ENCODE measurements around the gene CD99. TPM values are rescaled to one million over a fixed set of nuclear protein-coding genes. Genes with fewer than 3 reads are reported as not detected.
A peak's percentile ranks its signal among the peaks of the same experiment; 100 is the strongest.

CD99 gene
- total and polyA plus RNA-seq, 4 donors, result 118 to 266 (median 189) TPM

- DNase-seq (no peak), ATAC-seq (ENCODE audit: insufficient read depth, low FRiP score) (no peak)
- Histone ChIP-seq H3K4me1 (ENCODE audit: control insufficient read depth in 5 of 5, insufficient read depth in 5 of 5, low read length in 5 of 5) (peaks cover 8 to 50% (median 13%) of the 10 kb centered on the region in 5 donors), H3K36me3 (ENCODE audit: control insufficient read depth in 4 of 4, insufficient read depth in 4 of 4, low read length in 4 of 4) (peaks cover 0 to 13% (median 7%) of the 10 kb centered on the region in 4 donors), H3K9me3 (ENCODE audit: control insufficient read depth in 4 of 4, insufficient read depth in 3 of 4, low read length in 3 of 4) (no peaks in the 10 kb centered on the region), H3K4me3 (no peak overlapping the region), H3K9ac (ENCODE audit: insufficient read depth in 1 of 2, low read length in 2 of 2) (no peak overlapping the region), H3K27me3 (ENCODE audit: control insufficient read depth in 3 of 3, insufficient read depth in 3 of 3, low read length in 2 of 3) (peaks cover 0 to 18% (median 0%) of the 10 kb centered on the region in 3 donors), H3K27ac (ENCODE audit: low read depth in 1 of 2, low read length in 1 of 2) (peak overlapping the region; percentile 37 to 58)
- TF ChIP-seq CTCF (IDR thresholded peaks at IDR 0.05; ENCODE audit: control extremely low read depth, extremely low read depth), result no peak
- WGBS, 2 donors, result 53 to 75% methylated on average over 10 of the region's 10 CpGs
These were observed 17.6 kb downstream of the CD99 start for GRCh38 chrX:2708592-2709188.

- peaks cover 0 to 18% (median 0%) of the 10 kb centered on the region in 3 donors for H3K27me3 ChIP-seq (ENCODE audit: control insufficient read depth in 3 of 3, insufficient read depth in 3 of 3, low read length in 2 of 3)
- peaks cover 8 to 43% (median 13%) of the 10 kb centered on the region in 5 donors for H3K4me1 ChIP-seq (ENCODE audit: control insufficient read depth in 5 of 5, insufficient read depth in 5 of 5, low read length in 5 of 5)
- no peak for DNase-seq
- no peak for ATAC-seq (ENCODE audit: insufficient read depth, low FRiP score)
- peak overlapping the region; percentile 84 to 86 for H3K27ac ChIP-seq (ENCODE audit: low read depth in 1 of 2, low read length in 1 of 2)
- peaks cover 0 to 13% (median 6%) of the 10 kb centered on the region in 4 donors for H3K36me3 ChIP-seq (ENCODE audit: control insufficient read depth in 4 of 4, insufficient read depth in 4 of 4, low read length in 4 of 4)
- H3K9ac ChIP-seq (ENCODE audit: insufficient read depth in 1 of 2, low read length in 2 of 2), result no peak overlapping the region
- no peak for TF ChIP-seq CTCF (IDR thresholded peaks at IDR 0.05; ENCODE audit: control extremely low read depth, extremely low read depth)
- no peaks in the 10 kb centered on the region for H3K9me3 ChIP-seq (ENCODE audit: control insufficient read depth in 4 of 4, insufficient read depth in 3 of 4, low read length in 3 of 4)
- no peak overlapping the region for H3K4me3 ChIP-seq
- WGBS, 2 donors, result 87 to 90% methylated on average over 9 of the region's 9 CpGs
These were observed 18.5 kb downstream of the CD99 start for GRCh38 chrX:2709556-2709955.

- no peak for TF ChIP-seq CTCF (IDR thresholded peaks at IDR 0.05; ENCODE audit: control extremely low read depth, extremely low read depth)
- peaks cover 0 to 18% (median 0%) of the 10 kb centered on the region in 3 donors for H3K27me3 ChIP-seq (ENCODE audit: control insufficient read depth in 3 of 3, insufficient read depth in 3 of 3, low read length in 2 of 3)
- 17 to 34% methylated on average over 15 of the region's 15 CpGs for WGBS, 2 donors
- H3K27ac ChIP-seq (ENCODE audit: low read depth in 1 of 2, low read length in 1 of 2), result peak overlapping the region; percentile 84 to 86
- peaks cover 3 to 13% (median 7%) of the 10 kb centered on the region in 4 donors for H3K36me3 ChIP-seq (ENCODE audit: control insufficient read depth in 4 of 4, insufficient read depth in 4 of 4, low read length in 4 of 4)
- ATAC-seq (ENCODE audit: insufficient read depth, low FRiP score), result peak; percentile 72
- DNase-seq, result no peak
- H3K9ac ChIP-seq (ENCODE audit: insufficient read depth in 1 of 2, low read length in 2 of 2), result no peak overlapping the region
- H3K9me3 ChIP-seq (ENCODE audit: control insufficient read depth in 4 of 4, insufficient read depth in 3 of 4, low read length in 3 of 4), result no peaks in the 10 kb centered on the region
- H3K4me1 ChIP-seq (ENCODE audit: control insufficient read depth in 5 of 5, insufficient read depth in 5 of 5, low read length in 5 of 5), result peaks cover 8 to 38% (median 11%) of the 10 kb centered on the region in 5 donors
- no peak overlapping the region for H3K4me3 ChIP-seq
These were observed 19.1 kb downstream of the CD99 start for GRCh38 chrX:2710041-2710840.

All from lung (tissue), 12 donors.